GM23338 (cell line): ENCODE results near the gene WFDC10B. TPM values are rescaled to one million over a fixed set of nuclear protein-coding genes. Genes with fewer than 3 reads are reported as not detected.

ENCODE experiments used
- ATAC-seq: fragments of 200-7000 bp; cut with Tn5 transposase; 3 replicates; pipeline ENCODE4 v1.9.1; 2020
- DNase-seq: peaks from one replicate; pipeline ENCODE4 v3.0.0-alpha.2; 2015; ENCODE audit warnings: low spot score
- H2AFZ ChIP-seq: fragments of 200-600 bp; sonication (generic); 2 replicates; pipeline ENCODE4 v1.8.0; 2016; ENCODE audit warnings: antibody characterized with exemption, mild to moderate bottlenecking, moderate library complexity
- H3F3A ChIP-seq: fragments of 200-600 bp; sonication (generic); replicated peaks from 2 replicates; pipeline ENCODE4 v1.8.0; 2017; ENCODE audit warnings: antibody characterized with exemption, mixed run types, low read depth
- H3K27ac ChIP-seq: fragments of 200-600 bp; sonication (generic); 2 replicates; pipeline ENCODE4 v1.6.1; 2016; ENCODE audit warnings: low read depth
- H3K27me3 ChIP-seq: fragments of 200-600 bp; sonication (generic); 2 replicates; pipeline ENCODE4 v1.8.0; 2016; ENCODE audit warnings: mild to moderate bottlenecking, mixed run types, moderate library complexity; ENCODE audit not compliant: insufficient read depth
- H3K36me3 ChIP-seq: fragments of 200-600 bp; sonication (generic); 2 replicates; pipeline ENCODE4 v1.8.0; 2016; ENCODE audit warnings: mild to moderate bottlenecking; ENCODE audit not compliant: insufficient read depth
- H3K4me1 ChIP-seq: fragments of 200-600 bp; sonication (generic); 2 replicates; pipeline ENCODE4 v1.8.0; 2016; ENCODE audit warnings: mild to moderate bottlenecking, moderate library complexity; ENCODE audit not compliant: insufficient read depth
- H3K4me2 ChIP-seq: fragments of 200-600 bp; sonication (generic); 2 replicates; pipeline ENCODE4 v1.7.1; 2017; ENCODE audit warnings: mixed run types
- H3K4me3 ChIP-seq: fragments of 200-600 bp; sonication (generic); 2 replicates; pipeline ENCODE4 v1.6.1; 2016; ENCODE audit warnings: mixed run types
- H3K79me2 ChIP-seq: fragments of 200-600 bp; sonication (generic); replicated peaks from 2 replicates; pipeline ENCODE4 v1.8.0; 2017; ENCODE audit warnings: mild to moderate bottlenecking; ENCODE audit not compliant: insufficient read depth
- H3K9me2 ChIP-seq: fragments of 200-600 bp; sonication (generic); 2 replicates; pipeline ENCODE4 v1.8.0; 2017; ENCODE audit not compliant: insufficient read depth
- H4K20me1 ChIP-seq: fragments of 200-600 bp; sonication (generic); replicated peaks from 2 replicates; pipeline ENCODE4 v1.8.0; 2017; ENCODE audit warnings: mild to moderate bottlenecking; ENCODE audit not compliant: insufficient read depth
- H3K27ac Mint-ChIP-seq: 2 replicates; pipeline ENCODE4 v1.8.0; 2020; ENCODE audit warnings: inconsistent platforms, mild to moderate bottlenecking, moderate library complexity, mixed read lengths
- H3K27me3 Mint-ChIP-seq: 3 replicates; pipeline ENCODE4 v1.8.0; 2022; ENCODE audit warnings: low read depth, mild to moderate bottlenecking, moderate library complexity, mixed read lengths, inconsistent platforms; ENCODE audit not compliant: insufficient read depth, poor library complexity
- H3K36me3 Mint-ChIP-seq: 3 replicates; pipeline ENCODE4 v1.8.0; 2021; ENCODE audit warnings: low read depth, mild to moderate bottlenecking, inconsistent platforms, moderate library complexity, mixed read lengths
- H3K4me1 Mint-ChIP-seq: 3 replicates; pipeline ENCODE4 v1.8.0; 2020; ENCODE audit warnings: mild to moderate bottlenecking, inconsistent platforms, mixed read lengths
- H3K4me3 Mint-ChIP-seq: 3 replicates; pipeline ENCODE4 v1.8.0; 2021; ENCODE audit warnings: moderate library complexity, mild to moderate bottlenecking, inconsistent platforms, mixed read lengths
- H3K9me3 Mint-ChIP-seq: 3 replicates; pipeline ENCODE4 v1.8.0; 2020; ENCODE audit warnings: moderate library complexity, mild to moderate bottlenecking, inconsistent platforms, mixed read lengths
- CREB1 ChIP-seq: fragments of 250-450 bp; sonication (Bioruptor Pico); IDR thresholded peaks from 2 replicates; pipeline ENCODE4 v1.5.0; 2020; ENCODE audit warnings: low read depth, mild to moderate bottlenecking, moderate library complexity
- CTCF ChIP-seq, 2 experiments: fragments of 200-600 bp in 1 of 2; sonication (generic) in 1 of 2; conservative IDR thresholded peaks; 2 replicates each; pipeline versions ENCODE4 v1.5.1 to v1.6.1; 2016 to 2017; ENCODE audit warnings: antibody characterized with exemption in 2 of 2, low read depth in 2 of 2, mild to moderate bottlenecking in 2 of 2, moderate library complexity in 1 of 2
- ETS1 ChIP-seq: IDR thresholded peaks from 2 replicates; pipeline ENCODE4 v1.6.1; 2016; ENCODE audit warnings: antibody characterized with exemption
- EZH2 ChIP-seq: fragments of 200-600 bp; sonication (generic); IDR thresholded peaks from one replicate; pipeline ENCODE4 v1.8.0; 2017; ENCODE audit warnings: antibody characterized with exemption, mild to moderate bottlenecking, low read depth; ENCODE audit not compliant: unreplicated experiment
- JUNB ChIP-seq: IDR thresholded peaks from one replicate; pipeline ENCODE4 v1.6.1; 2016; ENCODE audit warnings: antibody characterized with exemption; ENCODE audit not compliant: unreplicated experiment
- NANOG ChIP-seq: IDR thresholded peaks from 2 replicates; pipeline ENCODE4 v1.6.1; 2016; ENCODE audit warnings: antibody characterized with exemption, borderline replicate concordance
- POLR2AphosphoS5 ChIP-seq: IDR thresholded peaks from 2 replicates; pipeline ENCODE4 v1.6.1; 2016; ENCODE audit warnings: antibody characterized with exemption, low read depth
- STAT1 ChIP-seq: IDR thresholded peaks from one replicate; pipeline ENCODE4 v1.6.1; 2016; ENCODE audit warnings: antibody characterized with exemption; ENCODE audit not compliant: unreplicated experiment
- ZNF331 ChIP-seq: fragments of 250-450 bp; sonication (Bioruptor Pico); IDR thresholded peaks from 2 replicates; pipeline ENCODE4 v1.5.0; 2020; ENCODE audit warnings: low read depth, mild to moderate bottlenecking, moderate library complexity
- polyA plus RNA-seq: library from polyadenylated mRNA; unstranded; fragments of >200 nt; fragmentation: Nextera tagmentation; extraction: Ambion mirVana; gene quantifications from 2 replicates; pipeline ENCODE4 v1.2.1, GENCODE V29; 2016
- total RNA-seq: library from RNA; depleted of rRNA; stranded (reverse); fragments of >200 nt; shearing (Covaris generic); gene quantifications from 2 replicates; pipeline ENCODE4 v1.2.3, GENCODE V29; 2014
- TF ChIP-seq, protein P1 (sequence below): IDR thresholded peaks from one replicate; pipeline ENCODE4 v1.6.1; 2018; ENCODE audit warnings: antibody characterized with exemption; ENCODE audit not compliant: unreplicated experiment

The WFDC10B gene
- total and polyA plus RNA-seq, 2 experiments from 2014 or later, result 1.0 TPM; not detected in 1

DNA sequence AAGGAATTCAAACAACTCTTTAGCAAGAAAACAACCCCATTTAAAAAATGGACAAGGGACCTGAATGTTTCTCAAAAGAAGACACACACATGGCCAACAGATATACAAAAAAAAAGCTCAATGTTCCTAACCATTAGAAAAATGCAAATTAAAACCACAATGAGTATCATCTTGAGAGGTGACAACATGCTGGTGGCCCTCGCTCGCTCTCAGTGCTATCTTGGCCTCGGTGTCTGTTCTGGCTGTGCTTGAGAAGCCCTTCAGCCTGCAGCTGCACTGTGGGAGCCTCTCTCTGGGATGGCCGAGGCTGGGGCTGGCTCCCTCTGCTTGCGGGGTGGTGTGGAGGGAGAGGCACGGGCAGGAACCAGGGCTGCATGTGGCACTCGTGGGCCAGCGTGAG is 30.7 kb upstream of the WFDC10B start (continued):
- TF ChIP-seq STAT1 (no peak), CTCF (conservative IDR thresholded peaks at IDR 0.05; ENCODE audit: low read depth in 2 of 2) (no peak), CREB1 (CRISPR knock-in tag) (no peak)
- TF ChIP-seq, protein P1, sequence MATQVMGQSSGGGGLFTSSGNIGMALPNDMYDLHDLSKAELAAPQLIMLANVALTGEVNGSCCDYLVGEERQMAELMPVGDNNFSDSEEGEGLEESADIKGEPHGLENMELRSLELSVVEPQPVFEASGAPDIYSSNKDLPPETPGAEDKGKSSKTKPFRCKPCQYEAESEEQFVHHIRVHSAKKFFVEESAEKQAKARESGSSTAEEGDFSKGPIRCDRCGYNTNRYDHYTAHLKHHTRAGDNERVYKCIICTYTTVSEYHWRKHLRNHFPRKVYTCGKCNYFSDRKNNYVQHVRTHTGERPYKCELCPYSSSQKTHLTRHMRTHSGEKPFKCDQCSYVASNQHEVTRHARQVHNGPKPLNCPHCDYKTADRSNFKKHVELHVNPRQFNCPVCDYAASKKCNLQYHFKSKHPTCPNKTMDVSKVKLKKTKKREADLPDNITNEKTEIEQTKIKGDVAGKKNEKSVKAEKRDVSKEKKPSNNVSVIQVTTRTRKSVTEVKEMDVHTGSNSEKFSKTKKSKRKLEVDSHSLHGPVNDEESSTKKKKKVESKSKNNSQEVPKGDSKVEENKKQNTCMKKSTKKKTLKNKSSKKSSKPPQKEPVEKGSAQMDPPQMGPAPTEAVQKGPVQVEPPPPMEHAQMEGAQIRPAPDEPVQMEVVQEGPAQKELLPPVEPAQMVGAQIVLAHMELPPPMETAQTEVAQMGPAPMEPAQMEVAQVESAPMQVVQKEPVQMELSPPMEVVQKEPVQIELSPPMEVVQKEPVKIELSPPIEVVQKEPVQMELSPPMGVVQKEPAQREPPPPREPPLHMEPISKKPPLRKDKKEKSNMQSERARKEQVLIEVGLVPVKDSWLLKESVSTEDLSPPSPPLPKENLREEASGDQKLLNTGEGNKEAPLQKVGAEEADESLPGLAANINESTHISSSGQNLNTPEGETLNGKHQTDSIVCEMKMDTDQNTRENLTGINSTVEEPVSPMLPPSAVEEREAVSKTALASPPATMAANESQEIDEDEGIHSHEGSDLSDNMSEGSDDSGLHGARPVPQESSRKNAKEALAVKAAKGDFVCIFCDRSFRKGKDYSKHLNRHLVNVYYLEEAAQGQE, result no peak

DNA sequence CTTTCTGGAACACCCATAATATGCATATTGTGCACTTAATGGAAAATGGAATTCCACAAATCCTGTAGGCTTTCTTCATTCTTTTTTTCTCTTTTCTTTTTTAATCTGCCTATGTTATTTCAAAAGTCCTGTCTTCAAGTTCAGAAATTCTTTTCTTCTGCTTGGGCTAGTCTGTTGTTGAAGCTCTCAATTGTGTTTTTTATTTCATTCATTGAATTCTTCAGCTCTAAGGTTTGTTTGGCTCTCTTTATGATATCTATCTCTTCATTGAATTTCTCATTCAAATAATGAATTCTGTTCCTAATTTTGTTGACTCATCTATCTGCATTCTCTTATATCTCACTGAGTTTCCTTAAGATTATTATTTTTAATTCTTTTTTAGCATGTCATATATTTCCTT is 27.4 kb upstream of the WFDC10B start:
- H3K79me2 ChIP-seq, result no peaks in the 10 kb centered on the region
- Mint-ChIP-seq H3K27ac (no peak overlapping the region), H3K4me1 (no peaks in the 10 kb centered on the region; the same call in 2 of the 3 replicates), H3K36me3 (peaks cover 46% of the 10 kb centered on the region), H3K9me3 (peaks cover 61% of the 10 kb centered on the region), H3K27me3 (no peaks in the 10 kb centered on the region), H3K4me3 (no peak overlapping the region)
- H3K36me3 ChIP-seq, result peaks cover 21% of the 10 kb centered on the region
- no peaks in the 10 kb centered on the region; the same call in 1 of the 2 replicates for H3K9me2 ChIP-seq
- no peak overlapping the region for H2AFZ ChIP-seq
- no peak overlapping the region for H3K27ac ChIP-seq
- no peak overlapping the region for H3K4me3 ChIP-seq
- no peaks in the 10 kb centered on the region for H3F3A ChIP-seq
- H3K4me2 ChIP-seq, result no peak overlapping the region
- H4K20me1 ChIP-seq, result no peaks in the 10 kb centered on the region
- DNase-seq (no peak), ATAC-seq (no peak)
- no peaks in the 10 kb centered on the region for H3K4me1 ChIP-seq
- no peaks in the 10 kb centered on the region for H3K27me3 ChIP-seq
- no peak for TF ChIP-seq NANOG
- TF ChIP-seq POLR2AphosphoS5, result no peak
- TF ChIP-seq, protein P1, result no peak
- TF ChIP-seq ETS1, result no peak
- TF ChIP-seq STAT1, result no peak
- no peak for TF ChIP-seq ZNF331 (CRISPR knock-in tag)
- TF ChIP-seq EZH2, result no peak
- no peak for TF ChIP-seq JUNB
